SK-N-SH treated with all-trans-retinoic acid at 6 μM for 48 hours (cell line): ENCODE measurements around the gene GFI1.

Experiments
- ATAC-seq: fragments of 200-7000 bp; cut with Tn5 transposase; 3 replicates; pipeline ENCODE4 v1.9.1; 2020; ENCODE audit warnings: mild to moderate bottlenecking, moderate library complexity
- BACH2 ChIP-seq: fragments of 250-450 bp; sonication (Bioruptor Pico); IDR thresholded peaks from 2 replicates; pipeline ENCODE4 v1.9.0; 2021; ENCODE audit warnings: mild to moderate bottlenecking, borderline replicate concordance
- CSDC2 ChIP-seq: fragments of 250-450 bp; sonication (Bioruptor Pico); IDR thresholded peaks from 2 replicates; pipeline ENCODE4 v1.5.0; 2020; ENCODE audit warnings: mild to moderate bottlenecking, moderate library complexity
- ESRRG ChIP-seq: fragments of 250-450 bp; sonication (Bioruptor Pico); IDR thresholded peaks from 2 replicates; pipeline ENCODE4 v1.6.1; 2021; ENCODE audit warnings: mild to moderate bottlenecking
- GLIS3 ChIP-seq: fragments of 250-450 bp; sonication (Bioruptor Pico); IDR thresholded peaks from 2 replicates; pipeline ENCODE4 v1.5.0; 2020; ENCODE audit warnings: mild to moderate bottlenecking, moderate library complexity
- ISL1 ChIP-seq: fragments of 250-450 bp; sonication (Bioruptor Pico); IDR thresholded peaks from 2 replicates; pipeline ENCODE4 v2.1.2; 2022; ENCODE audit warnings: mild to moderate bottlenecking, moderate library complexity
- OSR1 ChIP-seq: fragments of 250-450 bp; sonication (Bioruptor Pico); IDR thresholded peaks from 2 replicates; pipeline ENCODE4 v1.8.0; 2022; ENCODE audit warnings: moderate library complexity, mild to moderate bottlenecking, inconsistent platforms
- PATZ1 ChIP-seq: fragments of 250-450 bp; sonication (Bioruptor Pico); IDR thresholded peaks from 2 replicates; pipeline ENCODE4 v1.8.0; 2020; ENCODE audit warnings: mild to moderate bottlenecking, moderate library complexity, borderline replicate concordance
- PPARA ChIP-seq: fragments of 250-450 bp; sonication (Bioruptor Pico); IDR thresholded peaks from 2 replicates; pipeline ENCODE4 v1.5.0; 2020; ENCODE audit warnings: mild to moderate bottlenecking, borderline replicate concordance
- RARB ChIP-seq: fragments of 250-450 bp; sonication (Bioruptor Pico); IDR thresholded peaks from 2 replicates; pipeline ENCODE4 v1.8.0; 2021; ENCODE audit warnings: mild to moderate bottlenecking, moderate library complexity
- SNAI2 ChIP-seq: fragments of 250-450 bp; sonication (Bioruptor Pico); IDR thresholded peaks from 2 replicates; pipeline ENCODE4 v1.5.0; 2020; ENCODE audit warnings: mild to moderate bottlenecking, moderate library complexity
- TCF4 ChIP-seq: fragments of 250-450 bp; sonication (Bioruptor Pico); IDR thresholded peaks from 2 replicates; pipeline ENCODE4 v1.8.0; 2021; ENCODE audit warnings: mild to moderate bottlenecking, moderate library complexity, borderline replicate concordance
- TOX ChIP-seq: fragments of 250-450 bp; sonication (Bioruptor Pico); IDR thresholded peaks from 2 replicates; pipeline ENCODE4 v1.8.0; 2021; ENCODE audit warnings: mild to moderate bottlenecking, moderate library complexity, borderline replicate concordance
- TSHZ2 ChIP-seq: fragments of 250-450 bp; sonication (Bioruptor Pico); IDR thresholded peaks from 2 replicates; pipeline ENCODE4 v1.5.0; 2020; ENCODE audit warnings: mild to moderate bottlenecking, moderate library complexity
- ZC3H10 ChIP-seq: fragments of 250-450 bp; sonication (Bioruptor Pico); IDR thresholded peaks from 2 replicates; pipeline ENCODE4 v1.5.1; 2021; ENCODE audit warnings: mild to moderate bottlenecking, moderate library complexity
- ZFP3 ChIP-seq: fragments of 250-450 bp; sonication (Bioruptor Pico); IDR thresholded peaks from 2 replicates; pipeline ENCODE4 v1.5.0; 2020; ENCODE audit warnings: mild to moderate bottlenecking, moderate library complexity
- ZFP30 ChIP-seq: fragments of 450-650 bp; formaldehyde crosslinking; IDR thresholded peaks from 2 replicates; pipeline ENCODE4 v1.5.0; 2022; ENCODE audit warnings: mild to moderate bottlenecking, moderate library complexity
- ZNF565 ChIP-seq: fragments of 450-650 bp; formaldehyde crosslinking; conservative IDR thresholded peaks from 2 replicates; pipeline ENCODE4 v1.5.0; 2020; ENCODE audit warnings: low read depth, mild to moderate bottlenecking, moderate library complexity
- ZNF70 ChIP-seq: fragments of 450-650 bp; formaldehyde crosslinking; IDR thresholded peaks from 2 replicates; pipeline ENCODE4 v1.5.0; 2020; ENCODE audit warnings: mild to moderate bottlenecking, moderate library complexity
- ZNF8 ChIP-seq: fragments of 450-650 bp; formaldehyde crosslinking; IDR thresholded peaks from 2 replicates; pipeline ENCODE4 v1.5.0; 2020; ENCODE audit warnings: mild to moderate bottlenecking, moderate library complexity
- TF ChIP-seq, protein P1 (sequence below): fragments of 250-450 bp; sonication (Bioruptor Pico); IDR thresholded peaks from 2 replicates; pipeline ENCODE4 v1.5.1; 2021; ENCODE audit warnings: mild to moderate bottlenecking, moderate library complexity
- TF ChIP-seq, protein P2 (sequence below): fragments of 250-450 bp; sonication (Bioruptor Pico); IDR thresholded peaks from 2 replicates; pipeline ENCODE4 v1.5.1; 2020; ENCODE audit warnings: low read depth, mild to moderate bottlenecking, moderate library complexity
- TF ChIP-seq, protein P3 (sequence below): fragments of 250-450 bp; sonication (Bioruptor Pico); IDR thresholded peaks from 2 replicates; pipeline ENCODE4 v1.8.0; 2021; ENCODE audit warnings: low read depth, mild to moderate bottlenecking, moderate library complexity, borderline replicate concordance

The GFI1 gene

GRCh38 chr1:92485381-92486250 is 1.1 kb downstream of the GFI1 start:
- peak; percentile 7; the same call in 2 of the 3 replicates for ATAC-seq
- TF ChIP-seq PPARA (CRISPR knock-in tag) (no peak), SNAI2 (no peak), RARB (CRISPR knock-in tag) (no peak), CSDC2 (CRISPR knock-in tag) (no peak), PATZ1 (CRISPR knock-in tag) (no peak), OSR1 (CRISPR knock-in tag) (no peak), ZC3H10 (CRISPR knock-in tag) (no peak), TSHZ2 (CRISPR knock-in tag) (no peak), ZFP3 (CRISPR knock-in tag) (no peak), ZNF565 (CRISPR knock-in tag) (no peak), ZFP30 (no peak), BACH2 (CRISPR knock-in tag) (no peak), TCF4 (CRISPR knock-in tag) (no peak), ZNF70 (no peak), ISL1 (CRISPR knock-in tag) (no peak)
- TF ChIP-seq, protein P1, sequence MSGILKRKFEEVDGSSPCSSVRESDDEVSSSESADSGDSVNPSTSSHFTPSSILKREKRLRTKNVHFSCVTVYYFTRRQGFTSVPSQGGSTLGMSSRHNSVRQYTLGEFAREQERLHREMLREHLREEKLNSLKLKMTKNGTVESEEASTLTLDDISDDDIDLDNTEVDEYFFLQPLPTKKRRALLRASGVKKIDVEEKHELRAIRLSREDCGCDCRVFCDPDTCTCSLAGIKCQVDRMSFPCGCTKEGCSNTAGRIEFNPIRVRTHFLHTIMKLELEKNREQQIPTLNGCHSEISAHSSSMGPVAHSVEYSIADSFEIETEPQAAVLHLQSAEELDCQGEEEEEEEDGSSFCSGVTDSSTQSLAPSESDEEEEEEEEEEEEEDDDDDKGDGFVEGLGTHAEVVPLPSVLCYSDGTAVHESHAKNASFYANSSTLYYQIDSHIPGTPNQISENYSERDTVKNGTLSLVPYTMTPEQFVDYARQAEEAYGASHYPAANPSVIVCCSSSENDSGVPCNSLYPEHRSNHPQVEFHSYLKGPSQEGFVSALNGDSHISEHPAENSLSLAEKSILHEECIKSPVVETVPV: no peak
- TF ChIP-seq, protein P2, sequence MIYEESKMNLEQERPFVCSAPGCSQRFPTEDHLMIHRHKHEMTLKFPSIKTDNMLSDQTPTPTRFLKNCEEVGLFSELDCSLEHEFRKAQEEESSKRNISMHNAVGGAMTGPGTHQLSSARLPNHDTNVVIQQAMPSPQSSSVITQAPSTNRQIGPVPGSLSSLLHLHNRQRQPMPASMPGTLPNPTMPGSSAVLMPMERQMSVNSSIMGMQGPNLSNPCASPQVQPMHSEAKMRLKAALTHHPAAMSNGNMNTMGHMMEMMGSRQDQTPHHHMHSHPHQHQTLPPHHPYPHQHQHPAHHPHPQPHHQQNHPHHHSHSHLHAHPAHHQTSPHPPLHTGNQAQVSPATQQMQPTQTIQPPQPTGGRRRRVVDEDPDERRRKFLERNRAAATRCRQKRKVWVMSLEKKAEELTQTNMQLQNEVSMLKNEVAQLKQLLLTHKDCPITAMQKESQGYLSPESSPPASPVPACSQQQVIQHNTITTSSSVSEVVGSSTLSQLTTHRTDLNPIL (CRISPR knock-in tag): no peak
- TF ChIP-seq, protein P3, sequence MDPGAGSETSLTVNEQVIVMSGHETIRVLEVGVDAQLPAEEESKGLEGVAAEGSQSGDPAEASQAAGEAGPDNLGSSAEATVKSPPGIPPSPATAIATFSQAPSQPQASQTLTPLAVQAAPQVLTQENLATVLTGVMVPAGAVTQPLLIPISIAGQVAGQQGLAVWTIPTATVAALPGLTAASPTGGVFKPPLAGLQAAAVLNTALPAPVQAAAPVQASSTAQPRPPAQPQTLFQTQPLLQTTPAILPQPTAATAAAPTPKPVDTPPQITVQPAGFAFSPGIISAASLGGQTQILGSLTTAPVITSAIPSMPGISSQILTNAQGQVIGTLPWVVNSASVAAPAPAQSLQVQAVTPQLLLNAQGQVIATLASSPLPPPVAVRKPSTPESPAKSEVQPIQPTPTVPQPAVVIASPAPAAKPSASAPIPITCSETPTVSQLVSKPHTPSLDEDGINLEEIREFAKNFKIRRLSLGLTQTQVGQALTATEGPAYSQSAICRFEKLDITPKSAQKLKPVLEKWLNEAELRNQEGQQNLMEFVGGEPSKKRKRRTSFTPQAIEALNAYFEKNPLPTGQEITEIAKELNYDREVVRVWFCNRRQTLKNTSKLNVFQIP: no peak

GRCh38 chr1:92484472-92485380 is 2.0 kb downstream of the GFI1 start:
- peak; percentile 7 for ATAC-seq
- TF ChIP-seq, protein P2 (CRISPR knock-in tag): no peak
- no peak for TF ChIP-seq TOX
- TF ChIP-seq OSR1 (CRISPR knock-in tag): no peak
- TF ChIP-seq PATZ1 (CRISPR knock-in tag): no peak
- TF ChIP-seq SNAI2: no peak
- TF ChIP-seq TCF4 (CRISPR knock-in tag): no peak
- no peak for TF ChIP-seq PPARA (CRISPR knock-in tag)
- TF ChIP-seq GLIS3 (CRISPR knock-in tag): no peak
- no peak for TF ChIP-seq ESRRG (CRISPR knock-in tag)
- no peak for TF ChIP-seq ZNF8 (CRISPR knock-in tag)
- no peak for TF ChIP-seq CSDC2 (CRISPR knock-in tag)
- TF ChIP-seq ISL1 (CRISPR knock-in tag): no peak
- TF ChIP-seq ZFP3 (CRISPR knock-in tag): no peak
